ENCODE data around the gene FNDC3B. TPM values are rescaled to one million over a fixed set of nuclear protein-coding genes. Genes with fewer than 3 reads are reported as not detected.

The FNDC3B gene
- total and polyA plus RNA-seq, 2 of the 8 experiments (the other 6 are each of a cell fraction or from before 2014, with no cell fraction given), result 14.1 to 44.4 TPM

DNA sequence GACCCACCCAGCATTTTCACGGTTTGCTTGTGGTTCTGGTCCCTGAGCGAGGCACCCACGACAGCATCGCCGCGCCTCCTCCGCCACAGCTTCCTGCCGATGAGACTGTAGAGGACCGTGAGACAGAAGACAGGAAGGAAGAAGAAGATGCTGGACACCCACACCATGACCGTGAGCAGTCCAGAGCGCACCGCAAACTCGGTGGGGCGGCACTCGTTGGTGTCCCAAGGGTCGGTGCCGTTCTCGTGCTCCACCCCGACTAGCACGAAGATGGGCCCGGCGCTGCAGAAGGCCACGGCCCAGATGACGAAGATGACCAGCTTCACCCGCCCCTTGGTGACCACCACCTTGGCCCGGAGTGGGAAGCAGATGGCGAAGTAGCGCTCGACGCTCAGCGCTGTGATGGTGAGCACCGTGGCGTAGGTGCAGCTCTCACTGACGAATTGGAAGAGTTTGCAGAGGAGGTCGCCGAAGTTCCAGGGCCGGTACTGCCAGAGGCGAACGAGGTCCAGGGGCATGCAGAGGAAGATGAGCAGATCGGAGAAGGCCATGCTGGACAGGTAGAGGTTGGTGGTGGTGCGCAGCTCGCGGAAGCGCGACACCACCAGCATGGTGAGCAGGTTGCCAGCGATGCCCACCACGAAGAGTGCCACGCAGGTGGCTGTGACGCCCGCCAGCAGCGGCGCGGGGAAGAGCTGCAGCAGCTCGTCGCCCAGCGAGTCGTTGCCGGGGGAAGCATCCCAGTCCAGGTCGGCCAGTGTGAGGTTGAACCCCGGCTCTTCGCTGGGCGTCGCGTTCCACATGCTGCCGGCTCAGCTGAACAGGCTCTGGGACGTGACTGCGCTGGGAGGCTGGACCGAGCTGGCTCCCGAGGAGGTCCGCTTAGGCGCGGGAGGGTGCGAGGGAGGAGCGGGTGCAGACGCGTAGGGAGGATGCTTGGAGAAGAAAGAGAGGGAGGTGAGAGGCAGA, 408.5 kb downstream of the FNDC3B start, which contains the start of gene GHSR (continued):
- TF ChIP-seq, protein P1, sequence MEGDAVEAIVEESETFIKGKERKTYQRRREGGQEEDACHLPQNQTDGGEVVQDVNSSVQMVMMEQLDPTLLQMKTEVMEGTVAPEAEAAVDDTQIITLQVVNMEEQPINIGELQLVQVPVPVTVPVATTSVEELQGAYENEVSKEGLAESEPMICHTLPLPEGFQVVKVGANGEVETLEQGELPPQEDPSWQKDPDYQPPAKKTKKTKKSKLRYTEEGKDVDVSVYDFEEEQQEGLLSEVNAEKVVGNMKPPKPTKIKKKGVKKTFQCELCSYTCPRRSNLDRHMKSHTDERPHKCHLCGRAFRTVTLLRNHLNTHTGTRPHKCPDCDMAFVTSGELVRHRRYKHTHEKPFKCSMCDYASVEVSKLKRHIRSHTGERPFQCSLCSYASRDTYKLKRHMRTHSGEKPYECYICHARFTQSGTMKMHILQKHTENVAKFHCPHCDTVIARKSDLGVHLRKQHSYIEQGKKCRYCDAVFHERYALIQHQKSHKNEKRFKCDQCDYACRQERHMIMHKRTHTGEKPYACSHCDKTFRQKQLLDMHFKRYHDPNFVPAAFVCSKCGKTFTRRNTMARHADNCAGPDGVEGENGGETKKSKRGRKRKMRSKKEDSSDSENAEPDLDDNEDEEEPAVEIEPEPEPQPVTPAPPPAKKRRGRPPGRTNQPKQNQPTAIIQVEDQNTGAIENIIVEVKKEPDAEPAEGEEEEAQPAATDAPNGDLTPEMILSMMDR (IDR thresholded peaks at IDR 0.05; ENCODE audit: control extremely low read depth in 1 of 3, insufficient read depth in 1 of 3, low read depth in 1 of 3, low read length in 3 of 3), result no peak
- no peak for TF ChIP-seq TEAD4 (IDR thresholded peaks at IDR 0.05; ENCODE audit: low read depth, low read length)
- TF ChIP-seq SIN3A (conservative IDR thresholded peaks at IDR 0.05 in 1 of 2, IDR thresholded peaks at IDR 0.05 in 1 of 2; ENCODE audit: low read depth in 1 of 2, low read length in 2 of 2), result 0 out of 4 replicates have a peak, but pooled peaks of 1 of the 2 experiments have one; percentile 3
- TF ChIP-seq SIX5 (IDR thresholded peaks at IDR 0.05; ENCODE audit: low read depth, low read length), result no peak
- no peak for TF ChIP-seq RNF2 (IDR thresholded peaks at IDR 0.05; ENCODE audit: borderline replicate concordance, low read depth, low read length, missing control alignments, poor library complexity, severe bottlenecking)
- TF ChIP-seq SUZ12 (IDR thresholded peaks at IDR 0.05; ENCODE audit: low read length), result peak; percentile 81; the same call in 1 of the 2 replicates
